HepG2 (cell line): ENCODE measurements around the gene DCK. TPM values are rescaled to one million over a fixed set of nuclear protein-coding genes. Genes with fewer than 3 reads are reported as not detected.

ENCODE experiments used
- ATAC-seq: fragments of 200-7000 bp; cut with Tn5 transposase; 3 replicates; pipeline ENCODE4 v1.9.1; 2020; ENCODE audit warnings: mild to moderate bottlenecking, moderate library complexity
- BruUV-seq: library from RNA; stranded (reverse); fragments of 400-500 nt; replicated peaks from 2 replicates; lab custom pipeline; 2021; lab: Mats Ljungman, UMichigan
- CTCF ChIA-PET: fragments of 300-600 bp; formaldehyde crosslinking; extraction: SDS; loops from one replicate; lab custom pipeline; 2021; ENCODE audit warnings: low total read pairs, inconsistent platforms, low intra/inter-chr PET ratio; lab: Yijun Ruan, JAX
- POLR2A ChIA-PET: fragments of 350-600 bp; sonication (Branson Sonifier 250); formaldehyde crosslinking; loops from one replicate; lab custom pipeline; 2020; ENCODE audit warnings: antibody characterized with exemption, inconsistent platforms; lab: Yijun Ruan, JAX
- DNase-seq: peaks from one replicate; pipeline ENCODE4 v3.0.0-alpha.2; 2015; ENCODE audit warnings: low spot score
- FAIRE-seq: peaks from 3 replicates; lab custom pipeline; 2011; peaks lifted over from hg19 to GRCh38; lab: Jason Lieb, UNC
- H2AFZ ChIP-seq: one replicate; pipeline ENCODE4 v1.6.1; 2011; ENCODE audit warnings: low read length, inconsistent platforms
- H3K27ac ChIP-seq: fragments of 300-600 bp; 3 replicates; pipeline ENCODE4 v1.8.0; 2011; ENCODE audit warnings: mixed run types, mild to moderate bottlenecking, mixed read lengths, low read length, inconsistent platforms; ENCODE audit not compliant: insufficient read depth; ENCODE audit errors: extremely low read length
- H3K27me3 ChIP-seq, 2 experiments: fragments of 200-600 bp in 1 of 2; 2 replicates in 1 of 2; 3 replicates in 1 of 2; pipeline versions ENCODE4 v1.6.0 to v1.8.0; 2011; ENCODE audit warnings: low read length in 2 of 2, mild to moderate bottlenecking in 2 of 2, moderate library complexity in 2 of 2, inconsistent platforms in 1 of 2; ENCODE audit not compliant: insufficient read depth in 2 of 2, control insufficient read depth in 1 of 2
- H3K36me3 ChIP-seq, 2 experiments: fragments of 200-600 bp in 1 of 2; replicated peaks in 1 of 2; 2 replicates in 1 of 2; 3 replicates in 1 of 2; pipeline versions ENCODE4 v1.5.1 to v1.8.0; 2011; ENCODE audit warnings: low read length in 2 of 2, inconsistent platforms in 1 of 2; ENCODE audit not compliant: insufficient read depth in 2 of 2, control insufficient read depth in 1 of 2
- H3K4me1 ChIP-seq: 2 replicates; pipeline ENCODE4 v1.5.1; 2012; ENCODE audit warnings: low read length, inconsistent platforms; ENCODE audit not compliant: insufficient read depth
- H3K4me2 ChIP-seq: 2 replicates; pipeline ENCODE4 v1.6.0; 2011; ENCODE audit warnings: low read depth, low read length, inconsistent platforms
- H3K4me3 ChIP-seq, 3 experiments: fragments of 200-600 bp in 1 of 3; sonication (generic), shearing (Covaris generic) in 1 of 3; replicated peaks in 1 of 3; 2 replicates each; pipeline ENCODE4 v1.5.1; 2011 to 2016; ENCODE audit warnings: low read length in 3 of 3, inconsistent platforms in 2 of 3, low read depth in 2 of 3, mild to moderate bottlenecking in 2 of 3, control low read depth in 1 of 3, mixed read lengths in 1 of 3; ENCODE audit not compliant: insufficient read depth in 1 of 3
- H3K79me2 ChIP-seq: one replicate; pipeline ENCODE4 v1.6.1; 2011; ENCODE audit warnings: low read length, inconsistent platforms; ENCODE audit not compliant: insufficient read depth
- H3K9ac ChIP-seq: 2 replicates; pipeline ENCODE4 v1.6.0; 2011; ENCODE audit warnings: mild to moderate bottlenecking, low read depth, low read length, inconsistent platforms; ENCODE audit not compliant: insufficient read depth
- H3K9me3 ChIP-seq: 2 replicates; pipeline ENCODE4 v1.5.1; 2012; ENCODE audit warnings: mild to moderate bottlenecking, low read length
- H4K20me1 ChIP-seq: 2 replicates; pipeline ENCODE4 v1.6.0; 2011; ENCODE audit warnings: inconsistent platforms, mild to moderate bottlenecking, low read length, moderate library complexity; ENCODE audit not compliant: insufficient read depth
- AGO2 ChIP-seq: fragments of 200-400 bp; formaldehyde crosslinking; optimal IDR thresholded peaks from 2 replicates; pipeline ENCODE3; 2017; ENCODE audit warnings: mild to moderate bottlenecking, low read depth, low read length, moderate library complexity
- BRD4 ChIP-seq: sonication (generic); formaldehyde crosslinking; IDR thresholded peaks from 2 replicates; pipeline ENCODE4 v1.4.0; 2020; ENCODE audit warnings: missing genetic modification reagents
- DPF2 ChIP-seq: sonication (generic); formaldehyde crosslinking; IDR thresholded peaks from 2 replicates; pipeline ENCODE4 v1.4.0; 2020; ENCODE audit warnings: mild to moderate bottlenecking, low read depth, missing genetic modification reagents, borderline replicate concordance
- NFYB ChIP-seq: sonication (generic); formaldehyde crosslinking; IDR thresholded peaks from 2 replicates; pipeline ENCODE4 v1.4.0; 2020; ENCODE audit warnings: missing genetic modification reagents
- NFYC ChIP-seq: IDR thresholded peaks from 2 replicates; pipeline ENCODE4 v1.6.1; 2016; ENCODE audit warnings: missing genetic modification reagents, missing compliant biosample characterization
- REXO4 ChIP-seq: sonication (generic); formaldehyde crosslinking; IDR thresholded peaks from 2 replicates; pipeline ENCODE4 v1.8.0; 2022; ENCODE audit warnings: missing genetic modification reagents, mild to moderate bottlenecking, borderline replicate concordance
- SAFB2 ChIP-seq: sonication (generic); formaldehyde crosslinking; IDR thresholded peaks from 2 replicates; pipeline ENCODE4 v1.5.1; 2020; ENCODE audit warnings: missing genetic modification reagents, low read depth, mild to moderate bottlenecking, borderline replicate concordance
- ZNF652 ChIP-seq: IDR thresholded peaks from 2 replicates; pipeline ENCODE4 v1.6.1; 2016; ENCODE audit warnings: low read depth, borderline replicate concordance
- ZNF780A ChIP-seq: sonication (generic); formaldehyde crosslinking; IDR thresholded peaks from 2 replicates; pipeline ENCODE4 v1.8.0; 2022; ENCODE audit warnings: mild to moderate bottlenecking, missing genetic modification reagents, moderate library complexity
- WGBS: methylation state at CpG from one replicate; pipeline ENCODE4 v1.1.6; 2017; ENCODE audit warnings: low lambda C conversion rate; 5-methylcytosine and 5-hydroxymethylcytosine counted together
- in situ Hi-C: cut with HindIII; loops from 2 replicates; pipeline ENCODE4 v1.10.0; 2017; ENCODE audit warnings: low pct_unique_long_range_greater_than_20kb; ENCODE audit not compliant: extremely low pct_ligation_motif_present
- intact Hi-C: fragments of 100-400 bp; cut with micrococcal nuclease; formaldehyde crosslinking; loops from one replicate; pipeline ENCODE4 v1.10.0; 2022; ENCODE audit not compliant: unreplicated experiment
- polyA plus RNA-seq, 8 experiments: library from polyadenylated mRNA; depleted of rRNA in 3 of 8; stranded (reverse) in 7 of 8; unstranded in 1 of 8; fragments of >200 nt; fragmentation: Illumina TruSeq in 4 of 8; extraction: Trizol in 4 of 8; gene quantifications; 2 replicates each; pipeline versions ENCODE4 v1.2.1 to v1.2.3, GENCODE V29; 2011 to 2016; ENCODE audit warnings: low read depth in 4 of 8, missing spikeins in 1 of 8, mixed read lengths in 1 of 8; ENCODE audit not compliant: insufficient read depth in 1 of 8
- total RNA-seq, 5 experiments: library from RNA; depleted of rRNA; stranded (reverse); fragments of >200 nt; fragmentation: Illumina TruSeq; extraction: Trizol; gene quantifications; 2 replicates each; pipeline ENCODE4 v1.2.3, GENCODE V29; 2016; ENCODE audit warnings: low read depth in 1 of 5
- TF ChIP-seq, protein P1 (sequence below): IDR thresholded peaks from 2 replicates; pipeline ENCODE4 v1.6.1; 2016; ENCODE audit warnings: missing genetic modification reagents, missing compliant biosample characterization

The DCK gene
- total and polyA plus RNA-seq, 2 of the 13 experiments (the other 11 are each of a cell fraction or from before 2014, with no cell fraction given) = 5.7 to 21.8 TPM

- ATAC-seq (no peak), DNase-seq (no peak), FAIRE-seq (no peak)
- in situ Hi-C loops (loop anchor here (10.0 kb wide), 1 partner anchor 147 kb away; no protein-coding TSS in a partner anchor), intact Hi-C loops (loop anchor here (5.0 to 10.0 kb wide), 2 partner anchors 154 to 287 kb away; partner anchors contain the start of gene GRSF1)
- Histone ChIP-seq H3K9me3 (no peaks in the 10 kb centered on the region), H3K27ac (no peak overlapping the region), H3K4me3 (no peak overlapping the region), H3K4me2 (no peak overlapping the region), H4K20me1 (no peaks in the 10 kb centered on the region), H3K27me3 (no peaks in the 10 kb centered on the region), H3K4me1 (peaks cover 33% of the 10 kb centered on the region), H3K36me3 (no peaks in the 10 kb centered on the region), H3K9ac (no peak overlapping the region), H2AFZ (no peak overlapping the region), H3K79me2 (peaks cover 27% of the 10 kb centered on the region)
- BruUV-seq = no TSS peak
- ChIA-PET POLR2A (no interaction called here), CTCF (no interaction called here)
- TF ChIP-seq DPF2 (CRISPR knock-in tag) (no peak), AGO2 (no peak), BRD4 (CRISPR knock-in tag) (no peak)
- WGBS = 94% methylated on average over 2 of the region's 2 CpGs
Observed at GRCh38 chr4:70991596-70991995, 1.9 kb upstream of the DCK start.

GRCh38 chr4:70992391-70992881 lies 1.0 kb upstream of the DCK start:
- BruUV-seq = no TSS peak
- H3K27me3 ChIP-seq = no peaks in the 10 kb centered on the region
- H4K20me1 ChIP-seq = no peaks in the 10 kb centered on the region; the same call in 1 of the 2 replicates
- H3K9ac ChIP-seq = peak overlapping the region; percentile 81; the same call in 1 of the 2 replicates
- H3K79me2 ChIP-seq = peaks cover 35% of the 10 kb centered on the region
- H3K4me3 ChIP-seq = peak overlapping the region; percentile 67 to 92 (median 89)
- intact Hi-C loops = loop anchor here (5.0 to 10.0 kb wide), 2 partner anchors 155 to 288 kb away; partner anchors contain the start of gene GRSF1
- TF ChIP-seq NFYB (peak; percentile 40; the same call in 1 of the 2 replicates), ZNF780A (CRISPR knock-in tag) (no peak), REXO4 (CRISPR knock-in tag) (no peak), NFYC (CRISPR knock-in tag) (peak; percentile 57), ZNF652 (CRISPR knock-in tag) (peak; percentile 72; the same call in 1 of the 2 replicates), SAFB2 (CRISPR knock-in tag) (no peak)
- TF ChIP-seq, protein P1, sequence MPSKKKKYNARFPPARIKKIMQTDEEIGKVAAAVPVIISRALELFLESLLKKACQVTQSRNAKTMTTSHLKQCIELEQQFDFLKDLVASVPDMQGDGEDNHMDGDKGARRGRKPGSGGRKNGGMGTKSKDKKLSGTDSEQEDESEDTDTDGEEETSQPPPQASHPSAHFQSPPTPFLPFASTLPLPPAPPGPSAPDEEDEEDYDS (CRISPR knock-in tag) = no peak
- no peak for DNase-seq
- H2AFZ ChIP-seq = peak overlapping the region; percentile 93
- ChIA-PET CTCF (no interaction called here), POLR2A (interaction anchor here (0.9 to 2.4 kb wide), 3 partner anchors 22 to 155 kb away, joined by 3 to 18 read pairs (median 11); partner anchors contain the start of gene MOB1B)
- H3K9me3 ChIP-seq = no peaks in the 10 kb centered on the region
- peaks cover 41% of the 10 kb centered on the region for H3K4me1 ChIP-seq
- H3K27ac ChIP-seq = peak overlapping the region; percentile 83
- no peaks in the 10 kb centered on the region for H3K36me3 ChIP-seq
- WGBS = 73% methylated on average over 5 of the region's 5 CpGs
- peak overlapping the region; percentile 97 for H3K4me2 ChIP-seq
- in situ Hi-C loops = loop anchor here (10.0 kb wide), 1 partner anchor 148 kb away; no protein-coding TSS in a partner anchor
- no peak for ATAC-seq
- FAIRE-seq = no peak
